GM19025 (cell line): Measurements from ENCODE around the gene KANK3.

Source experiments
- ATAC-seq: cut with Tn5 transposase; IDR thresholded peaks from one replicate; pipeline ENCODE4 v1.9.1; 2021; ENCODE audit warnings: mild to moderate bottlenecking, low read depth, moderate library complexity; ENCODE audit not compliant: unreplicated experiment

KANK3 gene

DNA sequence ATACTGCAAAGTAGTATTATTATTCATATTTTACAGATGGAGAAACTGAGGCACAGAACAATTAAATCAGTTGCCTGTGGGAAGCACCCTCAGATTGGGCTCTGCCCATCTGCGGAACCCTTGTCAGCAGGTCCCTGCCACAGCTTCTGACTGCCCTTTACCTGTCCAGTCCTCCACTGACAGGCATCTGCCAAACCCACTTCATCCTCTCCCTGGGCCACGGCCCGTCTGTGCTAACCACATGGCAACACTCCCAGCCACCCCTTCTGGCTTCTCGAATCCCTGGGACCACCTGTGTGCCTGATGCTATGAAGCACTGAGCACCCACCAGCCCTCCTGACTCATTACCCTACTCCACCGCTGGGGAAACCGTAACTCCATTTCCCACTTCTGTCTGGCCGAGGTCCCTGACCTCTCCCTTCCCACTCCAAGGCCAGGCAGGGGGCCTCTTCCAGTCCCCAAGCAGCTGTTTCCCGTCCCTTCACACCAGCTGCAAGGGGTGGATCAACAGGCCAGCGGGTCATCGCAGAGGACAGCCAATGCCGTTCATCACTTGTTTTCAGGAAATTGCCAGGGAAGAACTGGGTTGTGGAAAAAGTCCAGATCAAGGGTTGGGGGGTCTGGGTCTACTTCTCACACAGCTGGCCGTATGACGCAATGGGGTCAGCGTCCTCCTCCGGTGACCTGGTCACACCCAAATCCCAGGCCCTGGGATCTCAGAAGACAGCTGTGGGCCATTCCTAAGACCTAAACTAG is 2.5 kb downstream of the KANK3 start:
- ATAC-seq = no peak

DNA sequence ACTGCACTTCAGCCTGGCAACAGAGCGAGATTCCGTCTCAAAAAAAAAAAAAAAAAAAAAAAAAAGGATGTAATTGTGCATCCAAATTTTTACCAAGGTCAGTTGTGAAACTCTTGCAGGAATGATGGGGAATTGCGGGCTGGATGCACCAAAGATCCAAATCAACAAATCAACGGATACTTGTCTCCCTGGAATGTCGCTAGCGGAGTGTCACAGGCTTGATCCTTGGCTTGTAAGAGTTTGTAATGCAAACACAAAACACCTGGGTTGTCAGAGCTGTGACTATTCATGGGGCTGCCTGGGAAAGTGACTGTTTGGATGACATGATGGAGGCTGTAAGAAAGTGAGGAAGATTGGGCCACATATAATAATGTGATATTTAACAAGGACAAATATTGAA is 4.2 kb downstream of the KANK3 start:
- no peak for ATAC-seq

DNA sequence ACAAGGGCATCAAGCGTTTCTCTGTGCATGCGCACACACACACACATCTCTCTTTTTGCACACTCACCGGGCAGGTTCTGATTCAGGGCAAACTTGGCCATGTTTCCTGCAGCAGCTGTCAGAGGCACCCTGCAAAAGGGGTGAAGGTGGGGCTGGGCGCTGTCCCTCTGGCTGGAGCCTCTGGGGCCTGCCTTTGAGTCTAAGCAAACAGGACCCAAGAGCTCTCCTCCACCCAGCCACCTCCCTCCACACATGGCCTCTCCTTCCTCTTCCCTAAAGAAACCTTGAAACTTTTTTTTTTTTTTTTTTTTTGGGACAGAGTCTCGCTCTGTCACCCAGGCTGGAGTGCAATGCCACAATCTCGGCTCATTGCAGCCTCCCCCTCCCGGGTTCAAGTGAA is 5.3 kb downstream of the KANK3 start:
- ATAC-seq = no peak

DNA sequence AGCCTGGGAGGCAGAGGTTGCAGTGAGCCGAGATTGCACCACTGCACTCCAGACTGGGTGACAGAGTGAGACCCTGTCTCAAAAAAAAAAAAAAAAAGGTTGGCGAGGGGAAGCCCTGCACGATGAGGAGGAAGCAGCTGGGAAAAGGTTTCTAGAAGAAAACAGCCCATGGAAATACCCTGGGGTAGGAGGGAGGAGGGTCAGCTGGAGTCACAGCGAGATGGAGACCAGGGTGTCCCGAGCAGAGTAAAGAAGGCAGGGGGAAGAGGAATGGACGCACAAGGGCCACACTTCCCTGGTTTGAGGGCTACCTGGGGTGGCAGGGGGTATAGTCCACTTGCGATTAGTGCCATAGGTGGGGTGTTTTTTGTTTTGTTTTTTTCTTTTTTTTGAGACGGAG is 6.4 kb downstream of the KANK3 start:
- no peak for ATAC-seq

DNA sequence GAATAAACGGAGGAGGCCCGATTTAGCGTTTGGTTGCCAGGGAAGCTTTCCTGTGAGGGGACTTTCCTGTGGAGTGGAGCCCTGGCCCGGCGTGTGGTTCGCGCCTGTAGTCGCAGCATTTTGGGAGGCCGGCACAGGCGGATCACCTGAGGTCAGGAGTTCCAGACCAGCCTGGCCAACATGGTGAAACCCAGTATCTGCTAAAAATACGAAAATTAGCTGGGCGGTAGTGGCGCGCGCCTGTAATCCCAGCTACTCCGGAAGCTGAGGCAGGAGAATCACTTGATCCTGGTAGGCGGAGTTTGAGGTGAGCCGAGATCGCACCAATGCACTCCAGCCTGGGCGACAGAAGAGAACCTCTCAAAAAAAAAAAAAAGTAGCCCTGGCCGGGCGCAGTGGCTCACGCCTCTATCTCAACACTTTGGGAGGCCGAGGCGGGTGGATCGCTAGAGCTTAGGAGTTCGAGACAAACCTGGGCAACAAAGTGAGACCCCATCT is 6.9 kb downstream of the KANK3 start:
- ATAC-seq = no peak

DNA sequence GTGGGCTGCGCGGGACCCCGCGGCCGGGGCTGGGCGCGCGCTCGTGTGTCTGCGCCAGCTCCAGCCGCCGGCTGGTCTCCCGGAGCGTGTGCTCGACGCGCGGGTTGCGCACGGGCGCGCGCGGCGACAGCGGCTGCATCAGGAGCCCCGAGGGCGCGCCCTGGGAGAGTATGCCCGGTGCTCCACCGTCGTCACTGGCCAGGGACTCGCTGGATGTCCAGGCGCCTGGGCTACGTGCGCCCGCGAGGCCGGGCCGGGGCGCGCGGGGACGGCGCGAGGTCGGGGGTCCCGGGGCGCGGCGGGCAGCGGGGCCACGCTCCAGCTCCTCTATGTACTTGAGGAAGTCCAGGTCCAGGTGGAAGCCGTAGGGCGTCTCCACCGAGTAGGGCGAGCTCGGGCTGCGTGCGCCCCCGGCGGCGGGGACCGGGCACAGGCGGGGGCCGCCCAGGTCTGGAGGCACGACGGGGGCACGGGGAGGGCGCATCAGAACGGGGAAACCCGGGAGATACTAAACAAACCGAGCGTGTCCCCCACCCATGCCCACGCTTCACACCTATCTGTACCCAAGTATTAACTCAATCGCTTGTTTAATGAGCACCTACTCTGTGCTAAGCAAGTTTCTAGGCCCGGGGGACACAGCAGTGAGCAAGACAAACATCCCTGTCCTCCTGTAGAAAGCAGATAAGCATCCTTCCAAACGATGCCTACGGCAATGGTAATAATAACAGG is 7.6 kb downstream of the KANK3 start:
- ATAC-seq = no peak

DNA sequence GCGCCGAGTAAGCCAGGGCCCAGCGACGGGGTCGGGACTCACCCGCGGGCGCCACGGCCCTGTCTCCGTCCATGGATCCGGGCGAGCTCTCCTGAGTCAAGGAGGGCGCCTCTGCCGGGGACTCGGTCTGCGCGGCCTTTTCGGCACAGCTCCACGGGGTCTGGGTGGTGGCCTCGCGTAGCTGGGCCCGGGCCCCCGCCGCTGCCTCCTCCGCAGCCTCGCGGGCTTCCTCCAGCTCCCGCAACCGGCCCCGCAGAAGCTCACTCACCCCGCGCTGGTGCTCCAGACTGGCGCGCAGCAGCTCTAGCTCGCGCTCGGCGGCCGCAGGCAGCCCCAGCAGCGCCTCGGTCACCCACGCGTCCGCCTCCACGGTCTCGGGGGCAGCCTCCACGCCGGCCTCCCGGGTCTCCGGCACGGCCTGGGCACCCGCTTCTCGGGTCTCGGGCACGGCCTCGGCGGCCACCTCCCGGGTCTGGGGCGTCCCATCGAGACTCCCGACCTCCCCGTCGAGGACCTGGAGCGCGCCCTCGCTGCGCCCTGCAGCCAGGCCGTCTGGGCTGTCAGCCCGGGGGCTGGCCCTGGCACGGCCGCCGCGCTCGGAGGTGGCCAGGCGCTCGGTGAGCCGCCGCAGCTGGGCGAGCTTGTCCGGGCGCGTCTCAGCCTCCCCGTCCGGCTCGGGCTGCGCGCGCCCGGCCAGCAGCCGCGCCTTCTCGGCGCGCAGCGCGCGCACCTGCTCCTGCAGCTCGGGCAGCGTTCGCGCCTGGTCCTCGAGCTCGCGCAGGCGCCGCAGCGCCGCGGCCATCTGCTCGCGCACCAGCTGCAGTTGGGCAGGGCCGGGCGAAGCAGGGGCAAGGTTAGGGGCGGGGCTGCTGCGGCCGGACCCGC is 8.4 kb downstream of the KANK3 start:
- no peak for ATAC-seq

DNA sequence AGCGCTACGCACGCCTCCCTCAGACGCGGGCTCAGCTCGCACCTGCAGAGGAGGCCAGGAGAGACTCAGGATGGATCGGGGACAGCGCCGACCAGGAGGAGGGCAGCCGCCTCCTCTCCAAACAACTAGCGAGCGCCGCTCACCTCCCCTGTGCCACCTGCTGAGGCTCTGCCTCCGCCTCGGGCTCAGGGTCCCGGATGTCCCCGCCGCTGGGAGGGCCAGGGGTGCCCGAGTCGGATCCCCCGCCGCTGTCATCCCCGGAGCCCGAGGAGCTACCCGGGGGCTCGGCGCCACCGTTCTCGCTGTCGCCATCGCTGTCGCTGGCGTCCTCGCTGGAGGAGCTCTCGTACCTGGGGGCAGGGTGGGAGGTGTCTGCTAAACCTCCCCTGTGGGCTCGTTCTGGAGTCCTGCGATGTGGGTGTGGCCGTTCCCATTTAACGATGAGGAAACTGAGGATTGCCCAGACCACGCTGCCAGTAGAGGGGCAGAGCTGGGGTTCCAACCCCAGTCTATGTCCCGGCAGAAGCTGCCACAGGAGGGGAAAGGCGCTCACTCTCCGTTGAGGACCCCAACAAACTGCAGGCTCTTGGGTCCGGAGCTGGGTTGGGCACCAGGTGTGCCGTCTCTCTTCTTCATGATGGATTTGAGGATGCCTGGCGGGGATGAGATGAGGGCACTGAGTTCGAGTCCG is 9.2 kb downstream of the KANK3 start:
- ATAC-seq = no peak

DNA sequence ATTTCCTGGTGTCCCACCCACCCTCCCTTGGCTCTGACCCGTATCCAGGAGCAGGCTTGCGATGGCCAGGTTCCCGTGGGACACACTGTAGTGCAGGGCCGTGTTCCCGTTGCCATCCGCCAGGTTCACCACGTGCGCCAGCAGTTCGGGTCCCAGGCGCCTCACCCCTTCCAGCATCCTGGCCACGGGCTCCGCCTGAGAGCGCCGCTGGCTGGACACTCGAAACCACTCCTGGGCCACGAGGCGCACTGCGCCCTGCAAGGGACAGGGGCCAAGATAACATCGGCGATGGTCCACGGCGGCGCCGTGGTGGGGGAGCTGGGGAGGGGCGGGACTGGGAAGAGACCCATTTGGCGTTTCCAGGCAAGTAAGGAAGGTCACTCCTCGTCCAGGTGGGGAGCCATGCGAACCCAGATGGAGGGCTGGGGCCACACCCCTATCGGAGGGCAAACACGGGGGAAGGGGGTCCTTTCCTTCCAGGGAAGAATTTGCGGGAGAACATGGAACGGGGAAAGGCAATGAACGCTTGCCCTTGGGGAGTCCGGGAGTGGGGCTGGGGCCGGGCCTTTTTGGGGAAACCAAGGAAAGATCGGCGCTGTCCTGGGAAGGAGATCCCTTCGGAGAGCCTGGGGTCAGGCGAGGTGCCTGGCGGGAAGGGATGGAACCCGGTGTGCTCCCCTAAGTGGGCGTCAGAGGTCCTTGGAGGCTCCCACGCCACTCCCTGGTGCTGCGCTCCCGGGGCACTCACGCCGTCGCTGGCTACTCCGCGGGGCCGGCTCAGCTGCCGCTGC is 9.9 kb downstream of the KANK3 start:
- no peak for ATAC-seq

DNA sequence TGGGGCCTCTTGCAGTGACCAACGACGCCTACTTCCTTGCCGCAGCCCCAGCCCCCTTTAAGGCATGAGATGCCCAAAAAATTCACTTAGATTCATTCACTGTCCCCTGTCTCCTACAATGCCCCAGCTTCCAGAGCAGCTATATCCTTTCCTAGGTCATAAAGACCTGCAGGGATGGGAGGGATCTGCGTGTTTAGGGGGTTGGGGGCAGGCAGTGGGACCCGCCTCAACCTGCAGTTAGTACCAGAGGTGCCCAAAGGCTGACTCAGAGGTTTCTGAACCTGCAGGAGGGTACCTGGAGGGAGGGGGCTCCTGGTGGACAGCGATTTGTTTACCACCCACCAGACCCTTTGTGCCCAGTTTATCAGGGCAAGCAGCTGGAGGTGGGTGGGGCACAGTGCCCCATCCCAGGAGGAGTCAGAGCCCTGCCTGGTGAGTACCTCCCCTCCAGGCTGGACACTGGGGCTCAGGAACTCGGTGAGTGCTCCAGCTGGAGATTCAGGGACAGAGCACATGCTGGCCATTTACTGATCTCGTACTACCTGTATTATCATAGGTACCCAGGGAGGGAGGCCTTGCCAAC is 11.7 kb downstream of the KANK3 start:
- no peak for ATAC-seq

DNA sequence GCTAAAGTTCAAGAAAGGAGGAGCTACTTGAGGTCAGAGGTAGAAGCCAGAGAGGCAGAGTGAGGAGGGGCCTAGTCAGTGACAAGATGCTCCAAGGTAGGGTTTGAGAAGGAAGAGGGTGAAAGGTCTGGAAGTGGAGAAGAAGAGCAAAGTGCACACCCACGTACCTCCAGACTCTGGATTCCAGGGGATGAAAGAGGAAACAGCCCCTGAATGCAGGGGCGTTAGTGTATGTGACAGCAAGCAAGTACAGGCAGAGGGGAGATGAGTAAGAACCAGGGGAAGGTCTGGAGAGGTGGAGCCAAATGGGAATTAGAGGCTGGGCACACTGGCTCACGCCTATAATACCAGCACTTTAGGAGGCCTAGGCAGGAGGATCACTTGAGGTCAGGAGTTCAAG is 13.1 kb downstream of the KANK3 start:
- ATAC-seq = no peak

DNA sequence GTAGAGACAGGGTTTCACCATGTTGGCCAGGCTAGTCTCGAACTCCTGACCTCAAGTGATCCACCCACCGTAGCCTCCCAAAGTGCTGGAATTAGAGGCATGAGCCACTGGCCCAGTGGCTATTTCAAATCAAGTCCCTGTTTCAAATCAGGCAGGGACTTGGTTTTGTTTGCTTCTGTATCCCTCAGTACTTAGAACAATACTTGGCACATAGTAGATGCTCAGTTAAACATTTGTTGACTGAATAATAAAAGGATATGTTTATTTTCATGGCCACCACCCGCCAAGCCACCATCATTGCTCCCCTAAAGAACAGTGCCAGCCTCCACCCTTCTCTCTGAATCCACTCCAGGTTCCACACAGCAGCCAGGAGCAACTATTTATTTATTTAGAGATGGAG is 17.6 kb downstream of the KANK3 start:
- no peak for ATAC-seq

DNA sequence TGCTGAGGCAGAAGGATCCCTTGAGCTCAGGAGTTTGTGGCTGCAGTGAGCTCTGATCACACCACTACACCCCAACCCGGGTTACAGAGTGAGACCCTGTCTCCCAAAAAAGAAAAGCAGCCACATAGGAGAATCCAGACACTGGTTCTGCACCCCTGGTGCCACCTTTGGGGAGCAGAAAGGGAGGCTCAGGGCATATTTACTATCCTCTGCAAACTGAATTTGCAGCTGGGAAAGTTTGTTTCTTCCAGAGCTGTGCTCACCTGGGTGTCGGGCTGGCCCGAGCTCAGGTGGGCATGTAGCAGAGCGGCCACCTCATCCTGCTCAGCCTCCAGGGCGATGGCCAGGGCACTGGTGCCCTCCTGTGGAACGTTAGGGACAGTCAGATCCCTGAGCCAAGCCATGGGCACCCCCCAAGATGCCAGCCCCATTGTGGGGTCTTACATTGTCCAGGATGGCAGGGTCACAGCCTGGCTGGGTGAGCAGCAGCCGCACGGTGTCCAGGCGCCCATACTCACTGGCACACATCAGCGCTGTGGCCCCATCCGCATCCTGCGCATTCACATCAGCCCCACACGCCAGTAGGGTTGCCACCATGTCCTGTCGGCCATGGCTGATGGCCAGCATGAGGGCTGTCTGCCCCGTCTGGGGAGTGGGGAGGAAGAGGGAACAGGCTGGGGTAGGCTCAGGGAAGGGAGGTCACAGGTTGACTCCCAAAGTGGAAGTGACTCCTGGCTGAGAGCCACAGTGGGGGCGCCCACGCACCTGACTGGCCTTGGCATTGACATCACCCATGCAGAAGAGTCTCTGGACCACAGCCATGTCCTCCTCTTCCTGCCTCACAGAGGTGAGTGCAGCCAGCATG is 18.6 kb downstream of the KANK3 start:
- ATAC-seq = no peak

DNA sequence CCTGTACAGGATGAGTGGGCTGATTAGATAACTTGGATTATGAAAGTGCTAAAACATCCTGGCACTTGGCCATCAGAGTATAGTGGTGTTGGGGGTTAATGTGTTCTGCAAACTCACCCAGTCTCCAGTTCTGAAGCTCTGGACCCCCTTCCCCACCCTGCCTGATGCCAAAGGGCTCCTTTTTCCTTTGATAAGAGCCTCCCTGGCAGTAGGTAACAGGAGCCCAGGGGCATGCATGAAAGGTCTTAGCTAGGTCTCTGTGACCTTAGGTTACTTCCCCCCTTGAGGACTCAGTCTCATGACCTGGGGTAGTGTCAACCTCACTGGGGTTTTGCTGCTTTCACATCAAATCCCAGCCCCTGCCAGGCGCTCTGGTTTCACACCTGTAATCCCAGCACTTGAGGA is 19.3 kb downstream of the KANK3 start:
- ATAC-seq = no peak

DNA sequence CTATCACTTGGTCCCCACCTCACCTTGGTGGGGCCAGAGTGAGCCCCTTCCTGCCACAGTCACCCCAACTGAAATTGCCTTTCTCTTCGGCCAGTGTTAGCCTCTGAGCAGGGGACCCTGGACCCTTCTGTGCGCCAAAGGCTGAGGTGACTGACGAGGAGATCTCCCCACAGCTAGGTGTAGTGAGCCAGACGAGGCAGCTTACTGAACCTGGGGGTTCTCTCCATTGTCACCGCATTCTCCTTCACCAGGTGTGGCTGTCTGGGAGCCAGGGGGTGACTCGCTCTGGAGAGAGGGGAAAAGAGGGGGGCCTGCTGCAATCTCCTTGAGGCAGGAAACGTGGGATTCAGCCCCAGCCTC is 20.4 kb downstream of the KANK3 start:
- ATAC-seq = no peak

DNA sequence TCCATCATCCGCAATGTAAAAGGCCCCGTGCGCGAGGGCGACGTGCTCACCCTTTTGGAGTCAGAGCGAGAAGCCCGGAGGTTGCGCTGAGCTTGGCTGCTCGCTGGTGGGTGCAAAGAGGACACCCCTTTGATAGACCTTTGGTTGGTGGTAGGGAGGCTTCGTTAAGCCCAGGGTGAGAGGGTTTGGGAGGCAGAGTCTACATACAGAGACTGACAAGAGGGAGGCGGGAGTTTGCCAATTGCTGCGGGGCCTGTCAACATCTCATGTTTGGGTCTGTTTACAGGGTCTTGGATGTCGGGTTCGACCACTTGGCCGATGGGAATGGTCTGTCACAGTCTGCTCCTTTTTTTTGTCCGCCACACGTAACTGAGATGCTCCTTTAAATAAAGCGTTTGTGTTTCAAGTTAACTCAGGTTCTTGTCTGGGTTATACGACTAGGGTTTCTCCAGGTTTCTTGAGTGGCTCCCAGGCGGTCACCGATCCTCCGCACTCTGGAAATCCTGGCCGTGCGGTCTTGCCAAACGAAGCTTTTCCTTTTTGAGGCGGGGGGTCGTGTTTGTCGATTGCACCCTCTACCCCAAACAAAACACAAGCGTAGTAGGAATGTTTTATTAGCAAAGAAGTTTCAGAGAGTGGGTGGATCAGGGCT is 20.9 kb downstream of the KANK3 start:
- ATAC-seq = no peak

DNA sequence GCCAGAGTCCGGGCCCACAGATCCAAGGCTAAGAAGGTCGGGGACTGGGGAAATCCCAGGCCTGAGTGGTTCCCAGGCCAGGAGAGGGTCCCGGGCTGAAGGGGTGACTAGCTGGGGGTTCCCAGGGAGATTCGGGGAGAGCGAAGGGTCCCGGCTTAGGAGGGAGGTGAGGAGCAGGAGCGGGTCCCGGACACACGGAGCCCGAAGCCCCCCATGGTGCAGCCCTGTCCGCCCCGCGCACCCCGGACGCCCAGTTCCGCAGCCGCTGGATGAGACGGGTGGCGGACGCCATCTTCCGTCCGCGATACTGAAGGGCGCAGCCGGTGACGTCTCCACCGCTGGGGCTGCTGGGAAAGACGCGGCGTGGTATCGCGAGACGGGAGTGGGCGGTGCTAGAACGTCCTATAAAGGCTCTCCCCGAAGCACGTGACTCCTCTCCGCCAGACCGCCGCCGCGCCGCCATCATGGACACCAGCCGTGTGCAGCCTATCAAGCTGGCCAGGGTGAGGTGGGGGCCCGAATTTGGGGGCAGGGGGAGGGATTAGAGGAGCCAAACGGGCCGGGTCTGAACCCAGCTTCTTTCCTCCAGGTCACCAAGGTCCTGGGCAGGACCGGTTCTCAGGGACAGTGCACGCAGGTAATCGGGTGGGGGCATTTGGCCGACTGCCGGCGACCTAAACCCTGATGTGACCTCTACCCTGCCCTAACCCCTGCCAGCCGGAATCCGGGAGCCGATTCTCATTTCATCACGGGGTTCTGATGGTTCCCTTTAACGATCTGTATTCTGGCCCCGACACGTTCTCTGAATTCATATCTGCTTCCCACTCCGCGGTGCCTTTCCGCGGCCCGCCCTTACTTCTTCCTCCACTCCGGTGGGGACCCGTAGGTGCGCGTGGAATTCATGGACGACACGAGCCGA is 21.7 kb downstream of the KANK3 start, which contains the start of the genes NDUFA7 and RPS28:
NDUFA7 (minus strand) TSS at position 309 of the 919 bp plus-strand sequence; CDS start at position 292, 17 bp downstream.
RPS28 (plus strand) TSS at position 430 of the 919 bp plus-strand sequence; CDS start at position 465, 35 bp downstream.
- peak; percentile 81 for ATAC-seq
